RPMI7951 (cell line): Measurements from ENCODE around the gene FMNL1. TPM values are rescaled to one million over a fixed set of nuclear protein-coding genes. Genes with fewer than 3 reads are reported as not detected.

Experiments used
- DNase-seq: peaks from one replicate; pipeline ENCODE4 v3.0.0-alpha.2; 2012; ENCODE audit warnings: low read depth
- total RNA-seq: library from RNA; depleted of rRNA; stranded (reverse); fragments of >200 nt; shearing (Covaris generic); gene quantifications from 2 replicates; pipeline ENCODE4 v1.2.3, GENCODE V29; 2014

The FMNL1 gene
- total RNA-seq, 1 experiment from 2014 or later, result 10.3 TPM

DNA sequence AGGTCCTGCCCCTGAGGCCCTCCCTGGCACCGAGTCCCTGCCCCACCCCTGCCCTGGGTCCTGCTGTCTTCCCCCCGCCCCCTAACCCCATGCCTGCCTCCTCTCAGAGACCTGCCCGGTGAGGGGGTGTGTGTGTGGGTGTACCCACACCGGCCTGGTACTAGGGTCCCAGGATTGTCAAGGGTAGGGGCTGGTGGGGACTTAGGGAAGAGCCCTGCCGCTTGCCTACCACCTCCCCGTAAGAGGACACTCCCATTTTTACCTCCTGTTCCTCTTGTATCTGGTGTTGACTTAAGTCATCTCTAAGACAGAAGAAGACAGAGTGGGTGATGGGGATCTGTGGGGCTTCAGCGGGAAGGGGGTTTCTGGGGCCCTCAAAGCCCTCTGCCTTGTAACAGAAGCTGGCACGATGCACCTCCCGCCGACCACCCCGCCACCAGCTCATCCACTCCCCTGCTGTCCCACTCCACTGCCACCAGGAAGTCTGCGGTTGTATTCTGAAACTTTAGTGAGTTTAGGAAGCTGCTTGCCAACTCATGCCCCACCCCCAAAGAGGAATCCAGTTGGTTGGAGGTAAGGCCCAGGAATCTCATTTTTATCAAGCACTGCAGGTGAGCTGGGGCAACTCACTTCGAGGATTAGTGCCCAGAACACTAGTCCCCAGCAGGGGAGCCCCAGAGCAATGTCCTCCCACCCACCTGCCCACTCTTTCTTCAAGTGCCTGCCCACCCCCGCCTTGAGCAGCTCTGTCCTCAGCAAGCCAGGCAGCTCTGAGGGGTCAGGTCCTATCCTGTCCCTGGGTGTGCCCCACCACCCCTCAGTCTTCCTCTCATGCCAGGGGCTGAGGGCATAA is 34.7 kb downstream of the FMNL1 start:
- DNase-seq, result peak; percentile 21

DNA sequence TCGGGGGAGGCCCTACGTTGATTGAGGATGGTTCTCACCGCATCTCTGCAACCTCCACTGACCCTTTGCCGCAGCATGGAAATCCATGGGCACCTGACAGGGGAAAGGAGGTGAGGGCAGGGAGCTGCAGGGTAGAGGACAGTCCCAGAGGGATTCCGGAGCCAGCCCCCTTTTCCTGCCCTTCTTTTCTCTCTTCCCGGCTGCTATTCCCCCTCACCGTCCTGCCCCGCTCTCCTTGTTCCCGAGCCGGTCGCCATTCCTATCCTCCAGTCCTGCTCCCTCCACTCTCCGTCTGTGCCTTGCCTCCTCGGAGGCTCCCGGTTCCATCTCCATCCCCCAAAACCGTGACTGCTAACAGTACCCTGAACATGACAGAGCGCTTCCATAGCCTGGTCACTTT is 35.4 kb downstream of the FMNL1 start:
- DNase-seq, result no peak

DNA sequence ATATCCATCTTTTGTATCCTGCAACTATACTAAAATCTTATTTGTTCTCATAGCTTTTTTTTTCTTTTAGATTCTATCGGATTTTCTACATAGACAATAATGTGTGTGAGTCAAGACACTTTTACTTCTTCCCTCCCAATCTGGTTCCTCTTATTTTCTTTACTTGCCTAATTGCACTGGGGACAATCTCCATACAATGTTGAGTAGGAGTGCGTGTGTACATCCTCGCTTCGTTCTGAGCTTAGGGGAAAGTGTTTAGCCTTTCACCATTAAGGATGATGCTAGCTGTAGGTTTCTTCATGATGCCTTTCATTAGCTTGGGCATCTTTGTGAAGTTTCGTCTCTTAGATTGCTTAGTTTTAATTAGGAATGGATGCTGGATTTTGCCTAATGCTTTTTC is 37.3 kb downstream of the FMNL1 start:
- no peak for DNase-seq

- peak; percentile 8 for DNase-seq
Measured at GRCh38 chr17:45260204-45260783, 38.6 kb downstream of the FMNL1 start.

GRCh38 chr17:45261577-45262515 is 40.2 kb downstream of the FMNL1 start, which contains the start of gene SPATA32:
TSS of gene SPATA32 (minus strand) at chr17:45262094. CDS start at chr17:45262016, 78 bp downstream.
- DNase-seq, result peak; percentile 15

- peak; percentile 37 for DNase-seq
Measured at GRCh38 chr17:45262516-45263476, 41.1 kb downstream of the FMNL1 start.

- DNase-seq, result no peak
Measured at GRCh38 chr17:45263477-45263860, 41.8 kb downstream of the FMNL1 start.

- no peak for DNase-seq
Measured at GRCh38 chr17:45264430-45264829, 42.7 kb downstream of the FMNL1 start.

GRCh38 chr17:45264988-45265387 is 43.3 kb downstream of the FMNL1 start:
- no peak for DNase-seq

DNA sequence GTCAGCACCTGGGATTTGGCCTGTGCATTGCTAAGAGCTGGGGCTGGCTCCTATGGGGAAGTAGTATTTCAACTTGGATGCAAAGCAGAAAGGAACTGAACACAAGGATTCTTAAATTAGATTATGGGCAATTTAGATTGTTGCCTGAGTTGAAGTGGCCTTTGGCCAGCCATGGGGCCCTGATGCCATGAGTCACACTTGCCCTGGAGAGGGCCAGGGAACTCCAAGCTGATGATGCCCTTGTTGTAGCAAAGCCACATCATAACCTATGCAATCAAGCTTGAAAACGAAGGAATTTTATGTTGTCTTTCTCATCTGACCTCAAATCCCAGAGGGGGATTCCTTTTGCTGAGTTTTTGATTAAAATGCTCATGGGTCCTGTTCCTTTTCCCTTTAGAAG is 44.1 kb downstream of the FMNL1 start:
- peak; percentile 95 for DNase-seq

DNA sequence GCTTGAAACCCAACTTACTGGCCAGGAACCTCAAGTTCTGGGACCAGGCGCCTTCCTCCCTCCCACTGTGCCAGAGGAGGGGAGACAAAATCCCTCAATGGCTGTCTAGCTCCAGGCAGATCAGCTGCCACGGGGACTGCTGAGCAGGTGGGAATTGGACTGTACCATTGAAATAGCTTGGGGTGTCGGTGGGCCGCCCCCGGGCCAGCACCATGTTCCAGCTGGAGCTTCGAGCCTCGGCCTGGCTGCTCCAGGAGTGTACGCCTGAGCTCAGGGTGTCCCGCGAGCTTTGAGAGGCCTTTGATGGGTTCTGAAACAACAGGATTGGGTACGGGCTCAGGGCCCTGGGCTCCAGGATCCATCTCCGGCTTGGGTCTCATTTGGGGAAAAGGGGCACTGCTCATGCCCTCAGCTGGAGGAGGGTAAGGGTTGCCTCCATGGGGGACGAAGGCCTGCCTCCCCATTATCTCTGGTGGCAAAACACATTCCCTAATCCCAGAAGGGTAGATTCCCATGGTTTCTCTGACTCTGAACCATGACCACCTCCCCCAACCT is 44.8 kb downstream of the FMNL1 start:
- DNase-seq, result no peak

GRCh38 chr17:45267436-45268055 is 45.9 kb downstream of the FMNL1 start:
- DNase-seq, result no peak

GRCh38 chr17:45269912-45270311 is 48.2 kb downstream of the FMNL1 start:
- no peak for DNase-seq

GRCh38 chr17:45270828-45271418 is 49.2 kb downstream of the FMNL1 start:
- no peak for DNase-seq

- no peak for DNase-seq
Measured at GRCh38 chr17:45271603-45272002, 49.9 kb downstream of the FMNL1 start.

DNA sequence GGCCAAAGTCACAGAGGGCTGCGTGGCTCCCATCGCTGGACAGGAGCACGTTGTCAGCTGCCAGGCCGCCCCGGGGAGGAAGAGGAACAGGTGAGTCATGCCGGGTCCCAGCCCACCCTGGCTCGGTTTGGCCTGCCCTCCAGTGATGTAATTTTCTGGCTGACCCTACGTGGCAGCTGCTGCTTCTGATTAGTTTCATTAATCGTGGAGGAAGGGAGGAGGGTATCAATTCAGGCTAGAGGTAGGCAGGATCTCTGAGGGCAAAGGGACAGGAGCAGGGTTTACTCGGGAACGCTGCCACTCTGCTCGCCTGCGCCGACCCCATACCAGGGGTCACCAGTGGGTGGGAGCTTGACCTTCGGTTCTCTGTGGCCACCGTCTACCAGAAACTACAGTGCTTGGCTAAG is 51.9 kb downstream of the FMNL1 start:
- DNase-seq, result no peak

GRCh38 chr17:45274033-45274432 is 52.3 kb downstream of the FMNL1 start:
- DNase-seq, result no peak

GRCh38 chr17:45276031-45276430 is 54.3 kb downstream of the FMNL1 start:
- DNase-seq, result peak; percentile 33

GRCh38 chr17:45277216-45277849 is 55.6 kb downstream of the FMNL1 start:
- peak; percentile 85 for DNase-seq
